HG03558 (cell line): ENCODE results near the gene SPATA3.
A peak's percentile ranks its signal among the peaks of the same experiment; 100 is the strongest.

Source experiments
- ATAC-seq: cut with Tn5 transposase; IDR thresholded peaks from one replicate; pipeline ENCODE4 v1.9.1; 2021; ENCODE audit warnings: moderate number of reproducible peaks; ENCODE audit not compliant: unreplicated experiment; ENCODE audit errors: extremely low read depth

SPATA3 gene

GRCh38 chr2:230995821-230996220 lies at the start of gene SPATA3:
Gene SPATA3, plus strand, starts transcription at chr2:230996121. Its CDS starts 113 bp downstream, at chr2:230996234.
- no peak for ATAC-seq

DNA sequence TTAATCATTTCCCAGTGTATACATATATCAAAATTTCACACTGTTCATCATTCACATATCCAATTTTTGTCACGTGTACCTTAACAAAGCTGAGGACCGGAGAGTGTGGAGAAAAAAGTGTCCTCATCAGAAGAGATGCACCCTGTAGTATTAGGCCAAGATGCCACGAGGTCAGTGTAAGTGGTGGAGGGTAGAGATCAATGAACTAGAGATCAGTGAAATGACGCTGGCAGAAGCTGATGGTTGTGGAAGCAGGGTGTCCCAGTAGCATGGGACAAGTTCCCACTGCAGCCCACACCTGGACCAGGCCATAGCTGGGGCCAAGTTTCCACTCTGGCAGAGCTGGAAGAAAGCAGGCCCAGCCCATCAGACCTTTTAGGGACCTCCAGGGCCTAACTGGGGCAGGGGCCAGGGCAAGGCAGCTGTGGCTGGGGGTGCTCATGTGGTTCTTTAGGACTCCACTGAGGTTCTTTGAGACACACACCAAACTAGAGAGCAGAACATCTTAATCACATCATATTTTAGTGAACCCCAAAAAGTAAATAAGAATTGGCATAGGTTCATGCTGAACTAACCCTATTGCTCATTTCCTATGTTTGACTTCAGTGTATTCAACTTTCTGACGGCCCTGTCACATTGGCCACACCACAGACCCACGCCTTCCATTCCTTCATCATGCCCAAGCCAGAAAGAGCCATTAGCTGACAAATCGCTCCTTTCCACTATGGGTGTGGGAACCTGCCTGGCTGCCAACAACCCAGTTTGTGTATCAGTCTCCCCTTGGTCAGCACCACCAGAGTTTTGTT lies 49.3 kb upstream of the SPATA3 start:
- no peak for ATAC-seq

- no peak for ATAC-seq
Observed at GRCh38 chr2:230947235-230947576, 48.7 kb upstream of the SPATA3 start.

DNA sequence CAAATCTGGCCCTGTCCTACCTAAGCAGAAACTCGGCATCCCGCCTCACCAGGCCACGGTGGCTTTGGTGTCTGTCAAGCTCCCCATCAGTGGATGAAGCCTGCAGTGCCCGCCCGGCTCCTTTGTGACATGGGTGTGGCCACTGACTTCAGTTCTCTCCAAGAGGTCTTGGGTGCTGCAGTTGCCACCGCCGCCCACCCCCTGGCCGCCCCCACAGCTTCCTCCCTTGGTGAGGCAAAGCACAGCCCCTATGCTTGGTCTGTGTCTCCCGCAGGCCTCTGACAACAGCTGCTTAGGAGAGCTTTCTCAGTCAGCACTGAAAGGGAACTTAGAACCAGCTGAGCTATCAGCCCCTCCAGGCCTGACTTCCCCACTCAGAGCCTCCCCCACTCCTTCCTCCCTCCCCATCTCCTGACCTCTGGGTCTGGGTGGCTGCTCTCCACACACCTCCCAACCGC lies 48.0 kb upstream of the SPATA3 start:
- no peak for ATAC-seq

- peak; percentile 41 for ATAC-seq
Observed at GRCh38 chr2:230949966-230950873, 45.7 kb upstream of the SPATA3 start.

DNA sequence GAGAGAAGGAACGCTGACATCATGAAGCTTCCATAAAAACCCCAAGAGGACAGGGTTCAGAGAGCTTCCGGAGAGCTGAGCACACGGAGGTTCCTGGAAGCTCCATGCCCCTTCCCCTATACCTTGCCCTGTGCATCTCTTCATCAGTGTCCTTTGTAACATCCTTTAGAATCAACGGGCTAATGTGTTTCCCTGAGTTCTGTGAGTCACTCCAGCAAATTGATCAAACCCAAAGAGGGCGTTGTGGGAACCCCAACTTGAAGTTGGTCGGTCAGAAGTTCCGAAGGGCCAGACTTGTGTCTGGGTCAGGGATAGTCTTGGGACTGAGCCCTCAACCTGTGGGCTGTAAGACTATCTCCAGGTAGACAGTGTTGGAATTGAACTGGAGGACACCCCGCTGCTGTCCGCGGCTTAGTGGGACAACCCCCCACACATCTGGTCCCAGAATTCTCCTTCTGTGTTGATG lies 45.0 kb upstream of the SPATA3 start:
- no peak for ATAC-seq

- no peak for ATAC-seq
Observed at GRCh38 chr2:230951396-230951795, 44.5 kb upstream of the SPATA3 start.

- ATAC-seq, result no peak
Observed at GRCh38 chr2:230952226-230952956, 43.5 kb upstream of the SPATA3 start.

- no peak for ATAC-seq
Observed at GRCh38 chr2:230953845-230954244, 42.1 kb upstream of the SPATA3 start.

DNA sequence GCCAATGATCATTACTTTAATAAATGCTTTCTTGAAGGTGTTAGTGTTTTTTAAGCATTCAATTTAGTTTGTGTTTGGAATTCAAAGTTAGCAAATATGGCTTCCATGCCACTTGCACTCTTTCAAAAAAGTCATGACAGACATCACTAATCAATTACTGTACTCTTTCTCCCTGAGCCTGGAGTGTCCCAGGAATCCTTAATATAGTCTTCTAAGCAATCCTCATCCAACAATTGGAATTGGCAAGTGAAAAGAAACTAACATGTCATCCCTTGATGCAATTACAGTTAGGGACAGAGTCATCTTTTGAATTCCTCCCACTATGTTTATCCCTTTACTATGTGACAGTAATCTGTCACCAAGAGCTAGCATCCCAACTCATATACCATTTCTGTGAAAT lies 41.2 kb upstream of the SPATA3 start:
- no peak for ATAC-seq

DNA sequence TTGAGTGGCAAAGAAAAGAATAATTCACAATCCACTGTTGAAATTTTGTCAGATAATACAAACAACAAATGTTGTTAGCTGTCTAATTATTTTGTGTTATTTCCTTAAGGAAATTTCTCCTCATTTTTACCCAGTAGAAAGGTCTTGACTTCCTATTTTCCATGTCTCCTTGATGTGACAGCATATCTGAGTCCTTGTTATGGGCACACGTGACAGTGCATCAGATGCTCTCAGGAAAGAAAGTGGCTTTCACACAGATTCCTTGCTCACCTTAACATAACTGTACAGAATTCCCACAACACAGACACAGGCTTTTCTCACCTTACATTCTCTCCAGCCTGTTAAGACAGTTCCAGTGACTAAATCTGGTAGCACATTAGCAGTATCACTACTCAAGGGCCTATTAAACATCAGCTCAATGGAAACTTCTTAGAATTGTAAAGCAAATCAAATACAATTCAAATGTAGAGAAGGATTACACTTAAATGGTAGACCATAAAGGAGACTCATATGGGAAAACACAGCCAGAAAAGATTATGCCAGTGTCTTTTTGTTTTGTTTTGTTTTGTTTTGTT lies 40.7 kb upstream of the SPATA3 start:
- no peak for ATAC-seq

DNA sequence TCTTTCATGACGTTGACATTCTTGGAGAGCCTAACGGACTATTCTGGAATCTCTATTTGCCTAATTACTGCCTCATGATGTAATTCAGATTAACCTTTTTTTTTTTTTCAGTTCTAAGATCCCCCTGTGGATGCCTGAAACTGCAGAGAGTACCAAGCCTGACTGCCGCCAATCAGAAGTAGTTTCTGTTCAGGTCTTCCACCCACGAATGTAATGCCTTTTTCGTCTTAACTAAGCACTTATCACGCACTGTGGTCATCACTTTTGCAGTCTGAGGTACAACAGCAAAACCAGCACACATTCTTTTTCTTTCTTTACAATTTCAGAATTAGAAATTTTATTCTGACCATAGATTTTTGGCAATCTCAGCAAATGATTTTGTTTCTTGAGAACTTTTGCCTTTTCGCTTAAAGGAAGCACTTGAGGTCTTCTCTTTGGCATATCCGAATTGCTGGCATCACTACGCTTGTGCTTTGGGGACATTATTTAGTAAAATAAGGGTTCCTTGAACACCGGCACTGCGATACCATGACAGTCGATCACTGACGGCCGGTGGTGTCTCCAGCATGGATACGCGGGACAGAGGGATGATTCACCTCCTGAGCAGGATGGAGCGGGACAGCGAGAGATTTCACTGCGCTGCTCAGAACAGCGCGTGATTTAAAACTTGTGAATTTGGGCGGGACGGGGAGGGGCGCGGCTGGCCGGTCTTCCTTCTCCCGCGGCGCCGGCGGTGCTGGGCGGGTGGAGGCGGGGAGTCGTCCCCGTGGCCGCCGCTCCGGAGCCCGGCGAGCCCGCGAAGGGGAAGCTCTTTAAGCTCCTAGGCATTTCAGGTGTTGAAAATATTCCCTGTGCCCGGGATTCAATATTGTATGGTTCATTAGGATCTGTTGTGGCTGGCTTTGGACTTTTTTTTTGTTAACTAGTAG lies 38.8 kb upstream of the SPATA3 start:
- ATAC-seq, result peak; percentile 37

DNA sequence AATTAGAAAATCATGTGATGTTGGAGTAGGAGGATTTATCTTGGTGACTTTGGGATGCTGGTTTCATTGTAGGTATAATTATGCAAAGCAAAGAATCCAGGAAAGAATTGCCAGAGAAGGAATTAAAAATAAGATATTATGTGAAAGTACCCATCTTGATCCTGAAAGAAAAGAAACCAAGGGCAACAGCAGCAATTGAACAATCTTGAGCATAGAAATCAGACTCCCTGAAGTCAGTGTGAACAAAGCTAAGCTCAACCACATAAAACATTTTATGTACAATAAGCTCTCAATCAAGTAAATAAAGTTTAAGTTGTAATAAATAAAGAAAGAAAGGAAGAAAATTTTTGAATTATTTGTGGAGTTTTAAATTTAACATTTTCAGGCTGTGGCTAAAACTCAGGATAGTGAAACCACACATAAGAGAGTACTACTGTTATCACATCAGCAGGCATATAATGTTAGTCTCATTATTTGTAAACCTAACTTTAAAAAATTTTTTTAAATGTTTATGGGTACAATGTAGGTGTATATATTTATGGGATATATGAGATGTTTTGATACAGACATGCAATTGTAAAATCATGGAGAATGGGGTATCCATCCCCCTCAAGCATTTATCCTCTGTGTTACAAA lies 38.0 kb upstream of the SPATA3 start:
- ATAC-seq, result no peak

GRCh38 chr2:230958820-230959756 lies 36.8 kb upstream of the SPATA3 start:
- ATAC-seq, result no peak

GRCh38 chr2:230960026-230960425 lies 35.9 kb upstream of the SPATA3 start:
- ATAC-seq, result no peak

GRCh38 chr2:230961091-230961491 lies 34.8 kb upstream of the SPATA3 start:
- ATAC-seq, result no peak

DNA sequence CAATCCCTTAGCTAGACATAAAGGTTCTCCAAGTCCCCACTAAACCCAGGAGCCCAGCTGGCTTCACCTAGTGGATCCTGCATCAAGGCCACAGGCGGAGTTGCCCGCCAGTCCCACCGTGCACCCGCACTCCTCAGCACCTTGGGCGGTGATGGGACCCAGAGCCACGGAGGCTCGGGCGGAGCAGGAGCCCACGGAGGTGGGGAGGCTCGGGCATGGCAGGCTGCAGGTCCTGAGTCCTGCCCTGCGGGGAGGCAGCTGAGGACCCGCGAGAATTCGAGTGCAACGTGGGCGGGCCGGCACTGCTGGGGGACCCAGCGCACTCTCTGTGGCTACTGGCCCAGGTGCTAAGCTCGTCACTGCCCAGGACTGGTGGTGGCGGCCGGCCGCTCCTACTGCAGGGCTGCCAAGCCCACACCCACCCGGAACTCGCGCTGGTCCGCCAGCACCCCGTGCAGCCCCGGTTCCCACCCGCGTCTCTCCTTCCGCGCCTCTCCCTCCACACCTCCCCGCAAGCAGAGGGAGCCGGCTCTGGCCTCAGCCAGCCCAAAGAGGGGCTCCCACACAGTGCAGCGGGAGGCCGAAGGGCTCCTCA lies 31.7 kb upstream of the SPATA3 start:
- ATAC-seq, result no peak
